Urinary bladder (tissue), 4 donors: ENCODE data around the gene TIMM8A. TPM values are rescaled to one million over a fixed set of nuclear protein-coding genes. Genes with fewer than 3 reads are reported as not detected.

Experiments
- DNase-seq: peaks from one replicate; pipeline ENCODE4 v3.0.0-alpha.2; 2015; ENCODE audit errors: extremely low spot score
- H3K27ac ChIP-seq: one replicate; pipeline ENCODE4 v1.5.1; 2013; ENCODE audit warnings: low read depth, mild to moderate bottlenecking, moderate library complexity
- H3K36me3 ChIP-seq: one replicate; pipeline ENCODE4 v1.6.1; 2013; ENCODE audit warnings: mild to moderate bottlenecking, moderate library complexity; ENCODE audit not compliant: insufficient read depth
- H3K4me1 ChIP-seq: one replicate; pipeline ENCODE4 v1.6.1; 2013; ENCODE audit warnings: mild to moderate bottlenecking, moderate library complexity; ENCODE audit not compliant: insufficient read depth
- H3K4me3 ChIP-seq: one replicate; pipeline ENCODE4 v1.5.1; 2013; ENCODE audit warnings: low read depth, low read length
- WGBS: extraction: QIAGEN DNeasy Blood & Tissue Kit; methylation state at CpG from one replicate; pipeline ENCODE4 v1.1.7; 2013; 5-methylcytosine and 5-hydroxymethylcytosine counted together
- polyA plus RNA-seq: library from polyadenylated mRNA; stranded (reverse); fragments of 200-250 nt; gene quantifications from one replicate; pipeline ENCODE4 v1.2.3, GENCODE V29; 2013
- total RNA-seq: library from RNA; depleted of rRNA; stranded (reverse); fragments of >200 nt; gene quantifications from one replicate; pipeline ENCODE4 v1.2.3, GENCODE V29; 2014
- donor health status: healthy with polysubstance abuse.
- donor health status: healthy.

TIMM8A gene, protein sequence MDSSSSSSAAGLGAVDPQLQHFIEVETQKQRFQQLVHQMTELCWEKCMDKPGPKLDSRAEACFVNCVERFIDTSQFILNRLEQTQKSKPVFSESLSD
- total RNA-seq (4.6 TPM), polyA plus RNA-seq (6.2 TPM)

DNA sequence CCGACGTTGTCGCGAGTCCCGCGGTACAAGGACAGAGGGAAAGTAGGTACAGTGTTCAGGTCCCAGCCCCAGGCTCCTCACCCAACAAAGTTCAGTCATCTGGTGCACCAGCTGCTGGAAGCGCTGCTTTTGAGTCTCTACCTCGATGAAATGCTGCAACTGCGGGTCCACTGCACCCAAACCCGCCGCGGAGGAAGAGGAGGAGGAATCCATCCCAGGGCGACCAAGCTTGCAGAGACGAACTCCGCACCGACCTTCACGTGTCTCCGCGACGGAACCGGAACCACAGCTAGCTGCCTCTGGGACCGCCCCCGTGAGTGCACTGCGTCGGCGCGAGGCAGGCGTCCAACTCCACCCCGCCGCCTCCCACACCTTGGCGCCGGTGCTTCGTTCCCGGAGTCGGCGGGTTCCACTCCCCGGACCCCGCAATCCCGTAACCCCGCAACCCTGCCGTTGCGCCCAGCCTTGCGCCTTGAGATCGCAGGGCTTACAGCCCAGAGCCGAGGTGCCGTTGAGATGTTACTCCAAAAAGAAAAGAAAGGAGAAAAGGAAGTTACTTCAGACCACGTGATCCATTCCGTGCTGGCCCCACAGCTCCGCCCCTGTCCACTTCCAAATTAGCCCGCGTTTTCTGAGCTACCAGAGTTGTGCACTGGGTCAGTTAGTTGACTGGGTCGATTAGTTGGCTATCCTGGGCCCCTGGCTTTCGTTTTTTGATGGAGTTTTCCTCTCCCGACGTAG, at the start of gene TIMM8A:
Gene TIMM8A (minus strand): TSS at position 291 of the 741 bp plus-strand sequence. CDS start 78 bp downstream, at position 213.
- H3K27ac ChIP-seq: peak within 1 kb of the TSS; percentile 90
- under 1% methylated on average over 55 of the region's 55 CpGs for WGBS
- peak; percentile 26 for DNase-seq
- H3K4me1 ChIP-seq: no peaks in the 10 kb centered on the region
- H3K4me3 ChIP-seq: peak within 1 kb of the TSS; percentile 64
- no peaks in the 10 kb centered on the region for H3K36me3 ChIP-seq

DNA sequence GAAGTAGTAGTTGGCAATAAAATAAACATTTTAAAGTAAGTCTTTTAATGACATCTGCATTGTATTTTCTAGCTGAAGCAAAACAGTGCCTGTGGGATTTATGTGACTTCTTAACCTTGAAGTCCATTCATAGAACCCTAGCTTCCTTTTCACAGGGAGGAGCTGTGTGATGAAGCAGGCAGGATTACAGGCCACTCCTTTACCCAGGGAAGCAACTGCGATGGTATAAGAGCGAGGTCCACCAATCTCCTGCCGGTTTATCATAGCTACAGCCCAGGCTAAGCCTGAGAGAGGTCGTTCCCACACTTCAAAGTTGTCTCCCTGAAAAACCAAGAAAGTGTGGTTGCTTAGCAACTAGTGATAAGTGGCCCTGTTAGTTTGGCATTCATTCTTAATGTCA, 49.2 kb upstream of the TIMM8A start:
- DNase-seq: no peak
- 32% methylated on average over 4 of the region's 4 CpGs for WGBS
- Histone ChIP-seq H3K27ac (no peak overlapping the region), H3K4me3 (no peak overlapping the region), H3K36me3 (peaks cover 2% of the 10 kb centered on the region), H3K4me1 (no peaks in the 10 kb centered on the region)

DNA sequence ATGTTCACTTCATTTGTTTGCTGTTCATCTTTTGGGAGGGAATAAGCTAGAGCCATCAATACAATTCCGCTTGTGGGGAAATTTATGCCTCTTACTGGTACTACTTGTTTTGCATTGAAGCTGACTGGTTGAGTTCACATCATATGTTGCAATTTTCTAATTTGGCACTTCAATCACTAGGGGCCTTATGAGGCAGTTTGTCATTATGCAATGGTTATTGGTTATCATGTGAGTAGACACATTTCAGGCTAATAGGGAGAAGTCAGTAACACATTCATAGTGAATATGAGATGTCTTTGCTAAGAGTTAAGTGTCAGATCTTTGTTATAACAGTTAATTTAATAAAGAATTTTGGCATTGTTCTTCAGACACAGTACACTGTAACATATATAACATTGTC, 47.2 kb upstream of the TIMM8A start:
- Histone ChIP-seq H3K27ac (no peak overlapping the region), H3K36me3 (peaks cover 4% of the 10 kb centered on the region), H3K4me1 (no peaks in the 10 kb centered on the region), H3K4me3 (no peak overlapping the region)
- no peak for DNase-seq
- WGBS: 84% methylated on average over 1 of the region's 1 CpG

DNA sequence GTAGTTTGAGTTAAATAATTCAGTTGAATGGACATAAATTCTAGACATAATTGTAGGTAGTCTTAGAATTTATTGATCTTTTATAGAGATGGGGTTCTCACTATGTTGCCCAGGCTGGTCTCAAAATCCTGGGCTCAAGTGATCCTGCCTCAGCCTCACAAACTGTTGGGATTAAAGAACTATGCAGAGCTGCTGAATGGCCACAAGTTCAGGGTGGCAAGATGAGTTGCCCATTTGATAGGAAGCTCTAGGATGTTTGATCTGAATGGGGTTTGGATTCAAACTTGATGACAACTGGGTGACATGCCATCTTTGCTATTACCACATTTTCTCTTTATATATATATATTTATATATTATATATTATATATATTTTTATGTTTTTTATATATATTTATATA, 45.8 kb upstream of the TIMM8A start:
- Histone ChIP-seq H3K4me1 (no peaks in the 10 kb centered on the region), H3K27ac (no peak overlapping the region), H3K36me3 (peaks cover 4% of the 10 kb centered on the region), H3K4me3 (no peak overlapping the region)
- DNase-seq: no peak

DNA sequence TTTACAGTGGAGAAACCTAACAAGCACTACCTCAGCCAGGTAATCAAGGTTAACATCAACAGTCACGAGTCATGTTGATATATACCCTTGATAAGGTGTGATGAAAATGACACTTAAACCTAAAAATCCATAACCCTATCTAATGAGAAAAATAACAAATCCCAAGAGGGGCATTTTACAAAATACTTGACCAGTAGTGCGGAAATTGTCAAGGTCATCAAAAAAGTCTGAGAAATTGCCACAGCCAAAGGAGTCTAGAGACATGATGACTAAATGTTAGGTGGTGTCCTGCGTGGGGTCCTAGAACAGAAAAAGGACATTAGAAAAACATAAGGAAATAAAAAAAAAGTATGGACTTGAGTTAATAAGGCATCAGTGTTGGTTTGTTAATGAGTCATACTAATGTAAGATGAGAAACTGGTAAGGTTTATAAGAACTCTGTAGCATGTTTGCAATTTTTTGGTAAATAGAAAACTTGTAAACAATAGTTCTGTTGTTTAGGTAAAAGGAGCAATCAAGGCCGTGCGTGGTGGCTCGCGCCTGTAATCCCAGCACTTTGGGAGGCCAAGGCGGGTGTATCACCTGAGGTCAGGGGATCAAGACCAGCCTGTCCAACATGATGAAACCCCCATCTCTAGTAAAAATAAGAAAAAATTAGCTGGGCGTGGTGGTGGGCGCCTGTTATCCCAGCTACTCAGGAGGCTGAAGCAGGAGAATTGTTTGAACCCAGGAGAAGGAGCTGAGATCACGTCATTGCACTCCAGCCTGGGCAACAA, 45.2 kb upstream of the TIMM8A start:
- DNase-seq: no peak
- Histone ChIP-seq H3K4me1 (no peaks in the 10 kb centered on the region), H3K36me3 (peaks cover 4% of the 10 kb centered on the region), H3K27ac (no peak overlapping the region), H3K4me3 (no peak overlapping the region)
- WGBS: 82% methylated on average over 11 of the region's 11 CpGs

DNA sequence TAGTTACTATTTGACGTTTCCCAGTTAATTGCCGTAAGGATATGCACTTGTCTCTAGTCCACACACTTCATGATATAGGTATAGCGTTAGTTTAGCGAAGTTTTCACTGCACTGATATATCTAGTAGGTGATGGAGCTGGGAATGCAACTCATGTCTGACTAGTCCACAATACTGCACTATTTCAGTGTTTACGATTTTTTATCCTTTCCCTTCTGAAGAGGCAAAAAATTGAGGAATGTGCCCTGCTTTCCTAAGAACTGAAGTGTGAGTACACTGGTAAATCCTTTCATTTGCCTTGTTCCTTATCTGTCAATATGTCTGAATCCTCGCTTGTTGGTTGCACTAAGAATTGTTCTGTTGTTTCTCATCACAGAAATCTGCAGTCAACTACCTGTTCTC, 43.3 kb upstream of the TIMM8A start:
- peaks cover 4% of the 10 kb centered on the region for H3K36me3 ChIP-seq

DNA sequence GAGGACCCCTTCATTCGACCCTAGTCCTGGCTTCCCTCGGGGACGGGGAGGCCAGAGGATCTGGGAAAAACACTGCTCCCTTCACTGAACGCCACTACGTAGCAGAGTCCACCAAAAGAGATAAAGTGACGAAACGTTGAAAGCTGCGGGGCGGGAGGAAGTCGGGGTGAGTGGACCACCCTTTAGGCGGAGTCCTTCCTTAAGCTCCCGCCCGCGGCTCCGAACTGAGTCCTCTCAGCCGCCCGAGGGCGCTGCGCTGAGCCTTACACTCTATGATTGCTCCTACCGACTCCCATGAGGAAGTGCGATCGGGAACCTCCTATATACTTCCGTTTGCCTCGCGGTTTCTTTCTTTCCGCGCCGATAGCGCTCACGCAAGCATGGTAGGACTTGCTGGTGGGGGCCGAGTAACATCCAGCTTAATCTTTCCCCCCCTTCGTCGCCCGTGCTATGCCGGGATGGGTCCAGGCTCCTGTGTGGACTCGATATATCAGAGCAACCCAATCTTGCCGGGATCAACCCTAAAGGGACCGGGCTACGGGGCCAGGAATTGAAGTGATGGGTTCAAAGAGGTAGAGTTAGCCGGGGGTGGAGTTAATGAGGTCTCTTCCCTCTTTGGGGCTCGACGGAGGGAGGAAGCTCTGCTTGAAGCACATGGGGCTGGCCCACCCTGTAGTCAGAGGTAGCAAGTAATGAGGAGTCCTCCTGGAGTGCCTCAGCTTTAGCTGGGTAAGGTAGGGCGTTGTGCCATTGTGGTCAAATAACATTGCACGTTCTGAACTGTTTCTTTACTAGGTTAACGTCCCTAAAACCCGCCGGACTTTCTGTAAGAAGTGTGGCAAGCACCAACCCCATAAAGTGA, 42.4 kb upstream of the TIMM8A start, which contains the start of gene RPL36A:
Gene RPL36A (plus strand): TSS at position 348 of the 862 bp plus-strand sequence. CDS start 33 bp downstream, at position 381.
- WGBS: under 1% methylated on average over 47 of the region's 47 CpGs
- peak within 1 kb of the TSS; percentile 46 for H3K4me3 ChIP-seq

More for the DNA sequence above, 43.3 kb upstream of the TIMM8A start:
- H3K27ac ChIP-seq: peak overlapping the region; percentile 2
- no peak overlapping the region for H3K4me3 ChIP-seq
- 46% methylated on average over 6 of the region's 6 CpGs for WGBS
- DNase-seq: no peak
- no peaks in the 10 kb centered on the region for H3K4me1 ChIP-seq

DNA sequence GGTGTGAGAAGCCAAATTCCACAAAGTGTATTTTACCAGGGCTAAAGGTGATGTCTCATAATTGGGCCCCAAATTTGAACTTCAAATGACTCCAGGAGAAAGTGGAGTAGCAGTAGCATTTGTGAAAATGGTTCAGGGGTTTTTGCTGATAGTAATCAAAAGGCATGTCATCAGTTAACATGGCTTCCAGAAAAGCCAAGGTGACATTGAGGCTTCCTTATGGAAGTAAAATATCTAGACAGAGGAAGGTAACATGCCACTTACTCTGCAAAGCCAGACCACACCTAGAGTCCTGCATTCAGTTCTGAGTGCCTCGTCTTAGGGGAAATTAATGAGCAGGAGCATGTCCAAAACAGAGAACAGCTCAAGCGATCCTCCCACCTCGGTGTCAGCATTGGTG, 40.1 kb upstream of the TIMM8A start:
- no peak overlapping the region for H3K4me3 ChIP-seq
- WGBS: 87% methylated on average over 3 of the region's 3 CpGs
- H3K36me3 ChIP-seq: peaks cover 3% of the 10 kb centered on the region
- no peaks in the 10 kb centered on the region for H3K4me1 ChIP-seq
- DNase-seq: no peak
- no peak overlapping the region for H3K27ac ChIP-seq

More for the DNA sequence above, 42.4 kb upstream of the TIMM8A start, which contains the start of gene RPL36A:
- H3K36me3 ChIP-seq: peaks cover 3% of the 10 kb centered on the region
- peak within 1 kb of the TSS; percentile 74 for H3K27ac ChIP-seq
- DNase-seq: peak; percentile 69
- H3K4me1 ChIP-seq: no peaks in the 10 kb centered on the region

DNA sequence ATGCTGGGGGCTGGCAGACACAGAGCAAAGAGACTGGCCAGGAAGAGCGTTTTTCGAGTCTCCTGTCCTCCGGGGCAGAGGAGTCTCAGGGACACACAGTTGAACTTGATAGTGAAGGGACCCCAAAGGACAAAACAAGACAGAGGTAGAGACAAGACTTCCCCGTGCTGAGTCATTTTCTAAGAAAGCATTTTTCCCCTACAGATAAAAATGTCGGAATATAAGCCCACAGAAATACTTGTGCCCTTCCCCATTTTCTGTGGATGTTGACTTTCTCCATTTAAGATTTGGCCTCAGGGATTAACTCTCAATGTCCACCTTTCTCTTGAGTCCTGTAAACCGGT, 38.0 kb upstream of the TIMM8A start:
- 70% methylated on average over 6 of the region's 6 CpGs for WGBS
- DNase-seq: no peak
- H3K4me3 ChIP-seq: no peak overlapping the region
- no peak overlapping the region for H3K27ac ChIP-seq
- H3K4me1 ChIP-seq: no peaks in the 10 kb centered on the region
- H3K36me3 ChIP-seq: no peaks in the 10 kb centered on the region

DNA sequence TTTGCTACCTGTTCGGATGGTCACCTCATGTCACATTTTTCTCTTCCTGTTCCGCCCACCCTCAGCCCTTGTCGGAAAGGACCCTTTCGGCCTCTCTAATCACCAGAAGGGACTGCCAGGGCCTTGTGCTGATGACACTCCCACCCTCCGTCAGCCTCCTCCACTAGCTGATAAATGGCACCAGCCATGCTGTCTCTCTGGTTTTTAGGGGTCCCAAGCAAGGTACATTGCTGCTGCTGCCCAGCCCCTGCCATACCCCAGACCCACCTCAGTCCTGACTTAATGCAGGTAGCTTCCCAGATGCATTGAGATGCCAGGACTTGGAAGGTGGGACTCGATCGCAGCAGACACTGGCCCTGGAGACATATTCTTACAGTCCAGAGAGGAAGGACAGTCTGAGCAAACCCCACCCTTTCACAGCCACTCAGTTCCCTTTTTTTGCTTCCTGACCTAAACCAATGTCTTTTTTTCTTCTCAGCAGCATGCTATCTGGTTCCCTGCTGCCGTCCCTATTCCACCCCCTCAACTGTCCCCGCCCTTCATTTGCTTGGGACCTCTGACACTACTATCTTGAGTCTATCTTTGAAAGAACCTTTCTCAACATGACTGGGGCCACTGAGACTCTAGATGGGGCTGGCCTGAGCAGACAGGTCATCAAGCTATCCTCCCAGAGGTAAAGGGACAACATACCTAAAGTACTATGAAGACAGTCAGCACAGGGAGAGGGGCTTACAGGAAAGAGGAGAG, 37.4 kb upstream of the TIMM8A start, which contains the start of gene BTK:
Gene BTK (minus strand): TSS at position 397 of the 747 bp plus-strand sequence. CDS start 10,907 bp downstream, outside the sequence.
- no peaks in the 10 kb centered on the region for H3K36me3 ChIP-seq
- no peaks in the 10 kb centered on the region for H3K4me1 ChIP-seq
- 69% methylated on average over 9 of the region's 9 CpGs for WGBS
- DNase-seq: no peak
- H3K4me3 ChIP-seq: no peak within 1 kb of the TSS
- H3K27ac ChIP-seq: no peak within 1 kb of the TSS

DNA sequence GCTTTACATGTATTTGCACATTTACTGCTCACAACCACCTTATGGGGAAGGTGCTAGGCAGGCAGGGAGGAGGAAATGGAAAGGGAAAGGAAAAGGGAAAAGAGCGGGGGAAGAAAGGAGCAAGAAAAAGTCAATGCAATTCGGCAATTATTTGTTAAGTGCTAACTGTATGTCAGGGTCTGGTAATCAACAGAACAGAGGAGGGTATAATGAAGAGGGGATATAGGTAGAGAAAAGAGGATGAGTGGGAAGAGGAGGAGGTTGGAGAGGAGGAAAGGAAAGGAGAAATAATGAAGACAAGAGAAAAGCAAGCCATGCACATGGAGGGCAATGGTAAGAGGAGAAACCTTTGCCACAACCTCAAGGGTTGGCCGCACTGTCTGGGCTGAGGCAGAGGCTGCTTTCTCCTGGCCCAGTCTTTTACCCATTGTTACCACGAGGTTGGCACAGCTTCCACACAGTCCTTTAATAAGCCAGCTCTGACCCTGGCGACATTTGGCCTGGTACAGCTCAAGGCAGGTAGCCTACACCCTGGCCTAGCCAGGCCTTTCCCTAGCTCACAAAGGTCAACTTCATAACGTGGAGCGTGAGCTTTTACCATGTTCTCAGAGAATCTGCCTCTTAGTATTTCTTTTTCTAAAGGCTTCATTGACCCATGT, 36.6 kb upstream of the TIMM8A start:
- Histone ChIP-seq H3K4me3 (no peak overlapping the region), H3K27ac (no peak overlapping the region)
- WGBS: 82% methylated on average over 7 of the region's 7 CpGs

DNA sequence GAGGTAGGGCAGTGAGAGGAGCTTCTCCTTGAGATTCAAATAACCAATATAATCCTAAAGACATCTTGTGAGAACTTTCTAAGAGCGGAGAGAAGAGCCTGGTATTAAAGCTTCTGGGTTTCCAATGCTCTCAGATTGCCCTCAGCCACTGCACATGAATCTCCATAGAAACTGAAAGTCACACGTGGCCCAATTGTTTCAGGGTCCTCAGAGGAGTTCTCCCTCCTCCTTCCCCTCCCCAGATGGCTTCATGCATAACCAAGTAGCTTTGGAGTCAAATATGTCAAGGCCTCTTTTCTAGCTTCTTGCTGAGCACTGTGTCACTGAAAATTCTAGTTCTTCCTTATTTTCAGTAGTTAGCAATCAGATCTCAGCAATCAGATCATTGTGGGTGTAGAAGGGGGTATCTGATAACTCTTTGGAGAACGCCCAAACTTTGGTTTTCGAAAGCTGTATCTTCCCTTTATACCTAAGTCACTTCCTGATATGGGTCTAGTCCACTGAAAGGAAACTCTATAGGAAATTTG, 35.2 kb upstream of the TIMM8A start:
- Histone ChIP-seq H3K36me3 (no peaks in the 10 kb centered on the region), H3K4me1 (no peaks in the 10 kb centered on the region), H3K4me3 (no peak overlapping the region), H3K27ac (no peak overlapping the region)
- no peak for DNase-seq
- WGBS: 66% methylated on average over 4 of the region's 4 CpGs

More for the DNA sequence above, 36.6 kb upstream of the TIMM8A start:
- Histone ChIP-seq H3K4me1 (no peaks in the 10 kb centered on the region), H3K36me3 (no peaks in the 10 kb centered on the region)
- no peak for DNase-seq
